HUES64 (cell line): ENCODE results near the gene UNG.

Source experiments
- H3K27ac ChIP-seq: 2 replicates; pipeline ENCODE4 v1.7.0; 2013; ENCODE audit warnings: low read depth, low read length, inconsistent platforms
- H3K27me3 ChIP-seq: 2 replicates; pipeline ENCODE4 v1.6.1; 2013; ENCODE audit warnings: mild to moderate bottlenecking, low read length; ENCODE audit not compliant: insufficient read depth
- H3K36me3 ChIP-seq: 2 replicates; pipeline ENCODE4 v1.6.1; 2013; ENCODE audit warnings: mild to moderate bottlenecking, low read length; ENCODE audit not compliant: insufficient read depth
- H3K4me1 ChIP-seq: 2 replicates; pipeline ENCODE4 v1.6.1; 2013; ENCODE audit warnings: mild to moderate bottlenecking, low read length, moderate library complexity; ENCODE audit not compliant: insufficient read depth
- H3K4me3 ChIP-seq: 2 replicates; pipeline ENCODE4 v1.5.1; 2013; ENCODE audit warnings: mild to moderate bottlenecking, low read length, moderate library complexity
- H3K9ac ChIP-seq: 2 replicates; pipeline ENCODE4 v1.6.1; 2013; ENCODE audit warnings: mild to moderate bottlenecking, low read depth, low read length
- H3K9me3 ChIP-seq: 2 replicates; pipeline ENCODE4 v1.6.1; 2013; ENCODE audit warnings: low read depth, low read length; ENCODE audit not compliant: insufficient read depth
- WGBS: fragments of 150-250, 120-280 bp; methylation state at CpG from one replicate; pipeline ENCODE4 v1.1.7; 2013; ENCODE audit warnings: missing lambda C conversion rate; 5-methylcytosine and 5-hydroxymethylcytosine counted together

UNG gene

DNA sequence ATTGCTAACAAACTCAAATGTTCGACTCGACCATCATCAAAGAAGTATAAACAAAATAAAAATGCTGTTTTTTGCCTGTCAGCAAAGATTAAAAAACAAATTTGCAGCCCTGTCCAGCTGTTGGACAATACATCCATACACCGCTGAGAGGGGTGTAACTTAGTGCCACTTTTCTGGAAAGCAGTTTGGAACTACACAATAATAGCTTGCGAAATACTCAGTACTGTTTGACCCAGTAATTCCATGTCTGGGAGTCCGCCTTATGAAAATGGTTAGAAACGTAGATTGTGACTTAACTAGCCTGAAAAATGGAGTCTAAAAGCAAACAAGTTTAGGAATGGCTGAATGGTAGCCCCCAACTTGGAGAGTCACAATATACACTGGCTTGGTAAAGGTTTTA is 38.6 kb upstream of the UNG start:
- Histone ChIP-seq H3K9ac (no peak overlapping the region), H3K27me3 (no peaks in the 10 kb centered on the region), H3K4me1 (no peaks in the 10 kb centered on the region), H3K27ac (no peak overlapping the region), H3K9me3 (no peaks in the 10 kb centered on the region), H3K4me3 (no peak overlapping the region), H3K36me3 (no peaks in the 10 kb centered on the region; the same call in 1 of the 2 replicates)
- WGBS: 91% methylated on average over 6 of the region's 6 CpGs

DNA sequence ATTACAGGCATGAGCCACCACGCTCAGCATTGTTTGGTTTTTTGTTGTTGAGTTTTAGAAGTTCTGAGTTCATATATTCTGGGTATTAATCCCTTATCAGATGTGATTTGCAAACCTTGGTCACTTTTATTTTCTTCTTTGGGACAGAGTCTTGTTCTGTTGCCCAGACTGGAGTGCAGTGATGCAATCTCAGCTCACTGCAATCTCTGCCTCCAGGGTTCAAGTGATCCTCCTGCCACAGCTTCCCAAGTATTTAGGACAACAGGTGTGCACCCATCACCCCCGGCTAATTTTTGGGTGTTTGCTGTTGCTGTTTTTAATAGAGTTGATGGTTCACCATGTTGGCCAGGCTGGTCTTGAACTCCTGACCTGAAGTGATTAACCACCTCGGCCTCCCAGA is 33.3 kb upstream of the UNG start:
- peaks cover 4% of the 10 kb centered on the region for H3K4me1 ChIP-seq
- no peak overlapping the region for H3K9ac ChIP-seq
- H3K27me3 ChIP-seq: no peaks in the 10 kb centered on the region
- no peak overlapping the region for H3K4me3 ChIP-seq
- 94% methylated on average over 3 of the region's 3 CpGs for WGBS
- no peak overlapping the region for H3K27ac ChIP-seq
- H3K36me3 ChIP-seq: no peaks in the 10 kb centered on the region; the same call in 1 of the 2 replicates
- H3K9me3 ChIP-seq: no peaks in the 10 kb centered on the region

GRCh38 chr12:109065154-109065852 is 32.1 kb upstream of the UNG start:
- Histone ChIP-seq H3K9ac (no peak overlapping the region), H3K9me3 (no peaks in the 10 kb centered on the region), H3K36me3 (no peaks in the 10 kb centered on the region; the same call in 1 of the 2 replicates), H3K4me3 (no peak overlapping the region), H3K4me1 (peaks cover 14% of the 10 kb centered on the region), H3K27ac (no peak overlapping the region), H3K27me3 (no peaks in the 10 kb centered on the region)
- WGBS: 89% methylated on average over 4 of the region's 5 CpGs

GRCh38 chr12:109065853-109066193 is 31.6 kb upstream of the UNG start:
- Histone ChIP-seq H3K36me3 (no peaks in the 10 kb centered on the region; the same call in 1 of the 2 replicates), H3K27ac (no peak overlapping the region), H3K27me3 (no peaks in the 10 kb centered on the region), H3K9me3 (no peaks in the 10 kb centered on the region), H3K4me3 (no peak overlapping the region), H3K9ac (no peak overlapping the region), H3K4me1 (peaks cover 19% of the 10 kb centered on the region)
- 82% methylated on average over 1 of the region's 1 CpG for WGBS

GRCh38 chr12:109069307-109070271 is 27.8 kb upstream of the UNG start:
- Histone ChIP-seq H3K36me3 (peaks cover 15% of the 10 kb centered on the region), H3K4me3 (peak overlapping the region; percentile 37), H3K27ac (peak overlapping the region; percentile 64), H3K9me3 (no peaks in the 10 kb centered on the region), H3K9ac (peak overlapping the region; percentile 42; the same call in 1 of the 2 replicates), H3K27me3 (no peaks in the 10 kb centered on the region), H3K4me1 (peaks cover 19% of the 10 kb centered on the region)
- WGBS: 37% methylated on average over 17 of the region's 17 CpGs

DNA sequence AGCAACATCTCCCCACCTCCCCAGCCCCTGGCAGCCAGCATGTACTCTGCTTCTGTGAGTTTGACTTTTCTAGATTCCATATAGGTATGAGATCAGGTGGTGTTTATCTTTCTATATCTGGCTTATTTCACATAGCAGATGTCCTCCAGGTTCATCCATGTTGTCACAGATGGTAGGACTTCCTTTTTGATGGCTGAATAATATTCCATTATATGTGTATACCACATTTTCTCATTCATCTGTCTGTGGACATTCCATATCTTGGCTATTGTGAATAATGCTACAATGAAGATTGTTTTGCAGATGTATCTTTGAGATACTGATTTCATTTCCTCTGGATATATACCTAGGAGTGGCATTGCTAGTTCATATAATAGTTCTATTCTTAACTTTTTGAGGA is 22.5 kb upstream of the UNG start:
- peaks cover 8% of the 10 kb centered on the region; the same call in 1 of the 2 replicates for H3K4me1 ChIP-seq
- H3K27me3 ChIP-seq: no peaks in the 10 kb centered on the region
- no peak overlapping the region for H3K27ac ChIP-seq
- H3K9me3 ChIP-seq: no peaks in the 10 kb centered on the region
- H3K4me3 ChIP-seq: no peak overlapping the region
- H3K36me3 ChIP-seq: peaks cover 22% of the 10 kb centered on the region
- H3K9ac ChIP-seq: no peak overlapping the region

DNA sequence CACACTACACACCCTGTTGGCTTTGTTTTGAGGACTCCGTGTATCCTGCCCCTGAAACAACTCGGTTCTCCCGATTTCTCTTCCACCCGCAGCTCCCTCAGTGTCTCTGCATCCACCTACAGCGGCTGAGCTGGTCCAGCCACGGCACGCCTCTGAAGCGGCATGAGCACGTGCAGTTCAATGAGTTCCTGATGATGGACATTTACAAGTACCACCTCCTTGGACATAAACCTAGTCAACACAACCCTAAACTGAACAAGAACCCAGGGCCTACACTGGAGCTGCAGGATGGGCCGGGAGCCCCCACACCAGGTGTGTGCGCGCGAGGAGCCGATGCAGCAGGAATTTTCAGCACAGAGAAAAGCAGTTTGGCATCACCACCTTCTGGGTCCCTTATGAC is 14.6 kb upstream of the UNG start:
- Histone ChIP-seq H3K36me3 (peaks cover 23% of the 10 kb centered on the region), H3K4me3 (no peak overlapping the region), H3K9ac (no peak overlapping the region), H3K4me1 (no peaks in the 10 kb centered on the region), H3K27me3 (no peaks in the 10 kb centered on the region), H3K9me3 (no peaks in the 10 kb centered on the region), H3K27ac (no peak overlapping the region)
- WGBS: 94% methylated on average over 14 of the region's 14 CpGs

DNA sequence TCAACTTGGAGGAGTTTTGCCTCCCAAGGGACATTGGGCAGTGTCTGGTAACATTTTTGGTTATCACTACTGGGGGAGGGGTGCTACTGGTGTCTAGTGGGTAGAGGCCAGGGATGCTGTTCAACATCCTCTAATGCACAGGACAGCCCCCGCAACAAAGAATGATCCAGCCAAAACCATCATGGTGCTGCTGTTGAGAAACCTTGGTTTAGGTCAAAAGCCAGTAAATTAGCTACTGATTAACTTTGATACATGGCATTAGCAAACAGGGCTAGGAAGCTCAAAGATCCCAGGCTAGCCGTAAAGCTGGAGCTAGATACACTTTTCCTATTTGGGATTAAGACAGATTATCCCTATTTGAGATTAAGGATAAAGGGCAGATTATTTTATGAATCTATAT is 13.0 kb upstream of the UNG start:
- Histone ChIP-seq H3K27ac (no peak overlapping the region), H3K4me1 (no peaks in the 10 kb centered on the region), H3K9me3 (no peaks in the 10 kb centered on the region), H3K36me3 (peaks cover 38% of the 10 kb centered on the region), H3K9ac (no peak overlapping the region), H3K27me3 (no peaks in the 10 kb centered on the region), H3K4me3 (no peak overlapping the region)
- 88% methylated on average over 2 of the region's 2 CpGs for WGBS

DNA sequence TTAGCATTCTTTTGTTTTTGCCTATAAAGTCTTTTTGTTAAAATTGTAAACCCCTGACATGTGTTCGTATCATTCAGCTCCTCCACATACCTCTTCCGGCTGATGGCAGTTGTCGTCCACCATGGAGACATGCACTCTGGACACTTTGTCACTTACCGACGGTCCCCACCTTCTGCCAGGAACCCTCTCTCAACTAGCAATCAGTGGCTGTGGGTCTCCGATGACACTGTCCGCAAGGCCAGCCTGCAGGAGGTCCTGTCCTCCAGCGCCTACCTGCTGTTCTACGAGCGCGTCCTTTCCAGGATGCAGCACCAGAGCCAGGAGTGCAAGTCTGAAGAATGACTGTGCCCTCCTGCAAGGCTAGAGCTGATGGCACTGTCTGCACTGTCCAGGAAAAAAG is 11.8 kb upstream of the UNG start:
- Histone ChIP-seq H3K4me3 (no peak overlapping the region), H3K27ac (no peak overlapping the region), H3K9ac (no peak overlapping the region), H3K4me1 (no peaks in the 10 kb centered on the region), H3K9me3 (no peaks in the 10 kb centered on the region), H3K27me3 (no peaks in the 10 kb centered on the region), H3K36me3 (peaks cover 49% of the 10 kb centered on the region)
- WGBS: 94% methylated on average over 11 of the region's 11 CpGs

GRCh38 chr12:109087250-109087649 is 10.1 kb upstream of the UNG start:
- Histone ChIP-seq H3K9ac (no peak overlapping the region), H3K9me3 (no peaks in the 10 kb centered on the region), H3K4me3 (no peak overlapping the region), H3K4me1 (no peaks in the 10 kb centered on the region), H3K36me3 (peaks cover 50% of the 10 kb centered on the region), H3K27me3 (no peaks in the 10 kb centered on the region), H3K27ac (no peak overlapping the region)
- WGBS: 95% methylated on average over 5 of the region's 5 CpGs

- peaks cover 50% of the 10 kb centered on the region for H3K36me3 ChIP-seq
- peaks cover 5% of the 10 kb centered on the region for H3K27me3 ChIP-seq
- WGBS: 90% methylated on average over 6 of the region's 6 CpGs
- no peak overlapping the region for H3K9ac ChIP-seq
- H3K27ac ChIP-seq: no peak overlapping the region
- 0 out of 2 replicates have a peak, but pooled peaks cover 3% of the 10 kb centered on the region for H3K4me1 ChIP-seq
- no peak overlapping the region for H3K4me3 ChIP-seq
- H3K9me3 ChIP-seq: no peaks in the 10 kb centered on the region
These were observed 8.6 kb upstream of the UNG start for GRCh38 chr12:109088818-109089217.
